HUDEP-2 (cell line): ENCODE data around the gene TLE3.

Experiments
- DNase-seq, 76 experiments: peaks; one replicate each; lab custom pipeline; 2025; ENCODE audit not compliant: unreplicated experiment in 76 of 76; lab: John Stamatoyannopoulos, UW

Gene TLE3

DNA sequence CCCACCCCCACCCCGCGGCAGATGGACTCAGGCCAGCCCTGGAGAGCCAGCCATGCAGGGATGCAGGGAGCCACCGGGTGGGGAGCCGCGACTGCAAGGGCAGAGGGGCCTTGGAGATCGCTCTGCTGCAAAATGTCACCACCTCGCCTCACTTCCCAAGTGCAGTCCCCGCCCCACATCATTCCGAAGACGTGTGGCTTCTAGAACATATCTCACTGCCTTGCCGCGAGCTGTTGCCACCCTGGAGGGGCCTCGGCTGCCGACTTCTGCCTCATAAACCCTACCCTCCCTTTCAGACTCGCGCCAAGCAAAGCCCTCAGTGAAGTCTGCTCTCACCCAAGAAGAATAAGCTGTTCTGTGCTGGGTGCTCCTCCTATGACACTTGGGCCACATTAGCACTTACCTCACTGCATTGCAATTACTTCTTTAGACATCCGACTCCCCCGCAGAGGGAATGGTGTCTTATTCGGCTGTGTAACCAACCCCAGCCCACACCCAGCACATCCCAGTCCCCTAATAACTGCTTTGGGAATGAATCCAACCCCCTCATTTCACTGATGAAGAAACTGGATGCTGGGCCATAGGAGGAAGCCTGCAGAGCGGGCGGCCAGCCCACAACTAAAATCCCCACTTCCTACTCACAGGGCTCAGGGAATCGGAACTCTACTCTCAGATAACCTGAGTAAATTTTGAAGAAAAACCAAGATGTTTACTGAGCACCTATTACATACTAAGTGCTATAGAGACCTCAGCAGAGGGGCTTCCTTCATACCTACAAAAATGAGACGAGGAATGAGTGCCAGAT lies 8.6 kb downstream of the TLE3 start:
- DNase-seq = no peak

- DNase-seq = no peak
These were observed 9.3 kb downstream of the TLE3 start for GRCh38 chr15:70088455-70088854.

GRCh38 chr15:70087708-70088352 lies 9.9 kb downstream of the TLE3 start:
- DNase-seq = no peak

GRCh38 chr15:70086636-70087035 lies 11.1 kb downstream of the TLE3 start:
- DNase-seq = peak in 51 of 76 experiments; percentile 8 to 68 (median 33)

DNA sequence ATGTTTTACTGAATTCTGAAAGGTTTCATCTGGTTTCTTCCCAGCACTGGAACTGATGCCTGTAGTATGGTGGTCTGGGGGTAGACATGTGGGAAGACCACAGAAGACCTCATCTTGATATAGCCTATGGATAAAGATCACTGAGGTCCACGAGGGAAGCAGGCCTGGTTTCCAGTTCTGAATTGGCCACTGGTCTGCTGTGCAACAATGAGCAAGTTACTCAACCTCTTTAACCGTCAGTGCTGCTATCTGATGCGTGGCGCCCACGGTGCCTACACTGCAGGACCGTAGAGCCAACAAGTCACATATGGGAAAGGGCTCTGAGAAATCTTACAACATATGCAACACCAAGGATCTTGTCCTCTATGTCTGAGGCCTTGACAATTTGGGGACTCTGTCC lies 13.3 kb downstream of the TLE3 start:
- no peak for DNase-seq

DNA sequence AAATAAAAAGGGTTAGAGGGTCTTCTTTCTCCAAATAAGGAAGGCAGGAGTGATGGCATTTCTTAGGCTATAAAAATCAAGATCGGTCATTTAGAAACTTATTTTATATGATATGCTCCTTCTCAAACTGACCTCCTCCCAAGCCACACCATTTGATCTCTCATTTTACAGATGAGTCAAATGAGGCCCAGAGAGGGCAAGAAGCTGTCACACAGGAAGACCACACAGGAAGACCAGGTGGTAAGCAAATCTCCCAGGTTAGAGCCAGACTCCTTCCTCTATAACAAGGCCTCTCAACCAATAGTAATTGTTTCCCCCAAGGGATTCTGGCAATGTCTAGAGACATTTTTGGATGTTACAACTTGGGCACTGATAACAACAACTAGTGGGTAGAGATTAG lies 13.8 kb downstream of the TLE3 start:
- no peak for DNase-seq

- DNase-seq = no peak
These were observed 14.3 kb downstream of the TLE3 start for GRCh38 chr15:70083418-70083817.

- DNase-seq = no peak
These were observed 15.3 kb downstream of the TLE3 start for GRCh38 chr15:70082281-70082900.

GRCh38 chr15:70081612-70082011 lies 16.1 kb downstream of the TLE3 start:
- DNase-seq = no peak

GRCh38 chr15:70080347-70080746 lies 17.4 kb downstream of the TLE3 start:
- DNase-seq = no peak

DNA sequence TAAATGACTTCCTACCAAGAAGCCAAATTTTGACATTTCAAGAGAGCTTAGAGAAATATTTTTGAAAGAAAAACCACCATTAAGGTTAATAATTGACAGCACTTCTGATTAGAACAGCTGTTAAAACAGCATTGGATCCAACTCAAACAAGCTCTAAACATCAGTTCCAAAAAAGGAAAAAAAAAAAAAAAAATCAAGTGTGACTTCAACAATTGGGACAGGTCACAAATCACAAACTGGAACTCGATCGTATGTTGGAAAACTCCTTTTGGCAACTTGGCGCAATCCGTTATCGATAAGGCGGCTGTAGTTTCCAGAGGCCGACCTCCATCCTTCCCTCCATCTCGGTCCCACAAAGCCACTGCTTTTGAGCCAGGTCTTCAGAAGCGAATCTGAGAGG lies 17.8 kb downstream of the TLE3 start:
- DNase-seq = no peak

- DNase-seq = no peak
These were observed 18.9 kb downstream of the TLE3 start for GRCh38 chr15:70078578-70079417.

GRCh38 chr15:70077188-70078147 lies 20.2 kb downstream of the TLE3 start:
- no peak for DNase-seq

- no peak for DNase-seq
These were observed 23.3 kb downstream of the TLE3 start for GRCh38 chr15:70074380-70074779.

DNA sequence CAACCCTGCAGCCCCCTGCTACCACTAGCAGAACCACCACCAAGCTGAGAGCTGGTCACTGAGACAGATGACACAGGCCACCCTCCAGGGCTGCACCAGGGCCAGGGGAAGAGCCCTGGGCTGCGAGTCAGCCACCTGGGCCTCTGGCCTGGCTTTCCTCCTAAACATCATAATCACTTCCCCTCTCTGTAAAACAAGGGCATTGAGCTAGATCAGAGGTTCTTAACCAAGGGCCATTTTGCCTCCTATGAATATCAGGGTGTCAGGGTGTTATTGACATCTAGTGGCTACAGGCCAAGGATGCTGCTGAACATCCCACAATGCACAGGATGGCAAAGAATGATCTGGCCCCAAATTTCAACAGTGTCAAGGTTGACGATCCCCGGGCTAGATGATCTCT lies 25.2 kb downstream of the TLE3 start:
- no peak for DNase-seq

DNA sequence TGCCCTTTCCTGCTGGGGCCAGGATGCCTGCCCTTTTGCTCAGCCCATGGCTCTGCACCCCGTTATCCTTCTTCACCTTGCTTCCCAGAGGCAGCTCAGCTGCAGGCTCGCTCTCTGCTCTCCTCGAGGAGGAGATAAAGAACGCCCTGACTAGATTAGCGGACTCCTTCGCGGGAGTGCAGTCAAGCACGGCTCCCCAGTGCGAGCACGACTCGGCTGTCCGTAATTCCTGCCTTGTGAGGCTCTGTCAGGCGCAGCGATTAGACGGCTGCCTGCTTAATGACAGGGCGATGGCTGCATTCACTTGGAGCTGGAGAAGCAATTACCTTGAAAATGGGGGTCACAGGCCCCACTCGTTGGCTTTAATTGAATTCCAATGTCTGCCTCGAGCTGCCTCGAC lies 25.9 kb downstream of the TLE3 start:
- DNase-seq = no peak

DNA sequence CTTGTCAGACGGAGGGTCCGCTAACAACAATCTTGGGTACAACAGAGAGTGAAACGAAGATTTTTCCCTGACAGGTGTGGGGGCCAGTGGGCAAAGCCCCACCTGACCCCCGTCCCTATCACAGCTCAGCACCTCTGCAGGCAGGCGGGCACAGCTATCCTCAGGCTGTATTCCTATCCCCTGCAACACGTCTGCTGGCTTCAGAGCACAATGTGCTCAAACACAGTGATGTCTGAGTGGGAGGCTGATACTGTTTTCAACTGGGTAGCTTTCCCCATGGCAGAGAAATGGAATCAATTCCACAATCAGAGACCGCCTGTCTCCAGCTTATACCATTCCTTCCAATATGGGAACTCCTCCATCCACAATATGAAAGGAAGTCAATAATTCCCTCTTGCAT lies 28.0 kb downstream of the TLE3 start:
- DNase-seq = no peak

GRCh38 chr15:70068783-70069565 lies 28.7 kb downstream of the TLE3 start:
- DNase-seq = no peak

DNA sequence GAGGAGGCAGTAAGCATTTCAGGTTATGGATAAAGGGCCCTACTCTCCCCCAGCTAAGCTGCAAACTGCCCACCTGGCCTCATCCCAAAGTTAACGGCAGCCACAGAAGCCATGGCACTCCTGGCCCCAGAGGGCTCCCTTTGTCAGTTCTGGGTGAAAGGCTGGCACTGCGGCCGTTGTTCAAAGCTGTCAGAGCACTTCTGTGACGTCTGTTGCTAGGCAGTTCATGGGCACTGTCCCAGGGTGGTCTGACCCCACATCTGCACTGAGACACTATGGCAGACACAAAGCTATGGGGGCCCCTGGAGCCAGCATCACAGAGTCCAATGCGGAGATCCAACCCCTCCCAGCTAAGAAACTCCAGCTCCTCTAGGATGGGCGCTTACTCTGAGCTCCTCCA lies 30.0 kb downstream of the TLE3 start:
- no peak for DNase-seq
